NOMO-1 (cell line): ENCODE results near the gene NUP133.

ENCODE experiments used
- DNase-seq, 2 experiments: peaks; one replicate each; lab custom pipeline; 2025; ENCODE audit not compliant: unreplicated experiment in 2 of 2; lab: John Stamatoyannopoulos, UW

NUP133 gene

GRCh38 chr1:229452956-229453801, 55.0 kb downstream of the NUP133 start:
- DNase-seq: no peak

GRCh38 chr1:229448845-229449244, 59.3 kb downstream of the NUP133 start:
- DNase-seq: no peak

DNA sequence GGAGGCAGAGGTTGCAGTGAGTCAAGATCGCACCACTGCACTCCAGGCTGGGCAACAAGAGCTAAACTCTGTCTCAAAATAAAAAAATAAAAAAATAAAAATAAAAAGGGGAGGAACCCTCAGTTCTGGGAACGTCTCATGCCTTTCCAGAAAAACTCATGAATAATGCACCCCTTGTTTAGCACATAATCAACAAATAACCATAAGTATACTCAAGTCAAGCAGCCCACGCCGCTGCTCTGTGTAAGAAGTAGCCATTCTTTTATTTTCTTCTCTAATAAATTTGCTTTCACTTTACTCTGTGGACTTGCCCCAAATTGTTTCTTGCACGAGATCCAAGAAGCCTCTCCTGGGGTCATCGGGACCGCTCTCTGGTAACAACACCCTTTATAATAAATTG, 59.8 kb downstream of the NUP133 start:
- DNase-seq: no peak

DNA sequence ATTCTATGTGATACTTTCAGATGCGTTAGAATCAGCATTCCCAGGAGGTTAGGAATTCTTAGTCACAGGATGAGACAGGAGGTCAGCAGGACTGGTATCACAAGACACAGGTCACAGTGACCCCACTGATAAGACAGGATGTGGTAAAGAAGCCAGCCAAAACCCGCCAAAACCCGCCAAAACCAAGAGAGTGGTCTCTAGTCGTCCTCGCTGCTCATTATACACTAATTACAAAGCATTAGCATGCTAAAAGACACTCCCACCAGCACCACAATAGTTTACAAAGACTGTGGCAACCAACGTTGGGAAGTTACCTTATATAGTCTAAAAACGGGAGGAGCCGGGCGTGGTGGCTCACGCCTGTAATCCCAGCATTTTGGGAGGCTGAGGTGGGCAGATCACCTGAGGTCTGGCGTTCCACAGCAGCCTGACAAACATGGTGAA, 60.3 kb downstream of the NUP133 start:
- no peak for DNase-seq

DNA sequence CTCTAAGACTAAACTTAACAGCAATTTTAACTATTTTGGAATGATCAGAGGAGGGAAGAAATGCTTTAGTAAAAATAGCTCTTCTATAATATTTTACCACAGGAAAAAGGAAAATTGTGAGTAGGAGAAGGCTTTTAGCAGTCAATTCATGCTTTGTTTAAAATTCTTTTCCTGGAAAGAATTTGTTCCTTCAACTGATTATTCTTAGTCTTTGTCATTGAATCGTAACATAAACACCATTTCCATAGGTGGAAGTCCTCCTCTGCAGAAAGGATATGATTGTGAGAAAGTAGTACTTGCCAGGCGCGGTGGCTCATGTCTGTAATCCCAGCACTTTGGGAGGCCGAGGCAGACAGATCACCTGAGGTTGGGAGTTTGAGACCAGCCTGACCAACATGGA, 62.3 kb downstream of the NUP133 start:
- no peak for DNase-seq

GRCh38 chr1:229440851-229441537, 67.1 kb downstream of the NUP133 start:
- no peak for DNase-seq

DNA sequence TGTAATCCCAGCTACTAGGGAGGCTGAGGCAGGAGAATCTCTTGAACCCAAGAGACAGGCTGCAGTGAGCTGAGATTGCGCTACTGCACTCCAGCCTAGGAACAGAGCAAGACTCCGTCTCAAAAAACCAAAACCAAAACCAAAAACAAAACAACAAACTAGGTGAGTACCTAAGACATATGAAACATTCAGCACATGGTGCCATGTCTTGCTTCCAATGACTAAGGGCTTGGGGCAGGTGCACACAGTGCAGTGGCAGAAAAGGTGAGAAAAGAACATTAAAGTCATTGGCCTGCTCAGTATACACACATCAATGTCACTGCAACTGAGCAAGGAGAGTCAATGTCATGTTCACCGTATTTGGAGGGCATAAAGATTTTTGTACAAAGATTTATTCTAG, 70.1 kb downstream of the NUP133 start:
- DNase-seq: no peak

DNA sequence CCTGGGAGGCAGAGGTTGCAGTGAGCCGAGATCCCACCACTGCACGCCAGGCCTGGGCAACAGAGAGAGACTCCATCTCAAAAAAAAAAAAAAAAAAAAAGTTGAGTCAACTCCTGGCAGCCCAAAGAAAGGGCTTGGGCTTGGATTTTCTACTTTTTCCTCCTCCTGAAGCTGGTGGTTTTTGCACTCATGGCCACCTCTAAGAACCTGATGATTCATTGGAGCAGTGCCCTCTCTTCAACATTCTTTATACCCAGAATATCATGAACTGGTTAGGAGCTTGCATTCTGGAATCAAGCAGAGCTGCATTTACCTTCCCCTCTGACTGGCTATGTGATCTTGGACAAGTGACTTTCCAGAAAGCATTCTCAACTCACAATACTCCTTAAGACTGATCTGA, 70.7 kb downstream of the NUP133 start:
- no peak for DNase-seq

GRCh38 chr1:229436201-229436600, 71.9 kb downstream of the NUP133 start:
- no peak for DNase-seq

DNA sequence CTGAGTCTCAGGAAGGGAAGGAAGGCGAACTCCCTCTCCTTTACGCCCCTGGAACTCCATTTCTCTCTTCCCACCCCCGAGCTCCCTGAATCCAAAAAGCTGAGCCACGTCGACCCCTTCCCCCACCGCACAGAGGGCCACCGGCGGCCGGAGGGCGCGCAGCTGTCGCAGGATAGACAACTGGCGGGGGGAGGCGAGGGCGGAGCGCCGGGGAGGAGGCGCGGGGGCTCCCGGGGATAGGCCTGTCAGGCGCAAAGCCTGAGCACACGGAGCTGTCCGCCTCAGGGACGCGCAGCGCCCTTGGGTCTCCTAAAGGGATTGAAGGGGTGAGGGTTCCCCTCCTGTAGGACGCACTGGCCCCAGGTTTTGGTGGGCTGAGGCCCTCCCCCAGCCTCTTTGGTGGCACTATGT, 73.5 kb downstream of the NUP133 start:
- no peak for DNase-seq

- DNase-seq: no peak
Measured at GRCh38 chr1:229434005-229434640, 74.0 kb downstream of the NUP133 start, which contains the start of gene ACTA1. ACTA1 (minus strand) TSS chr1:229434094; CDS start chr1:229433115, 979 bp downstream.

GRCh38 chr1:229433364-229434004, 74.7 kb downstream of the NUP133 start:
- DNase-seq: no peak

GRCh38 chr1:229432905-229433304, 75.2 kb downstream of the NUP133 start:
- DNase-seq: no peak

DNA sequence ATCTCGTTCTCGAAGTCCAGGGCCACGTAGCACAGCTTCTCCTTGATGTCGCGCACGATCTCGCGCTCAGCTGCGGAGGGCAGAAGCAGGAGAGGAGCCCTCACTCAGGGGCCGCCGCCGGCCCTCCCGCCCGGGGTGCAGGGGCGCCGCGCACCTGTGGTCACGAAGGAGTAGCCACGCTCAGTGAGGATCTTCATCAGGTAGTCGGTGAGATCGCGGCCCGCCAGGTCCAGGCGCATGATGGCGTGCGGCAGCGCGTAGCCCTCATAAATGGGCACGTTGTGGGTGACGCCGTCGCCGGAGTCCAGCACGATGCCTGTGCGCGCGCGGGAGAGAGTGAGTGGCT, 76.1 kb downstream of the NUP133 start:
- no peak for DNase-seq

DNA sequence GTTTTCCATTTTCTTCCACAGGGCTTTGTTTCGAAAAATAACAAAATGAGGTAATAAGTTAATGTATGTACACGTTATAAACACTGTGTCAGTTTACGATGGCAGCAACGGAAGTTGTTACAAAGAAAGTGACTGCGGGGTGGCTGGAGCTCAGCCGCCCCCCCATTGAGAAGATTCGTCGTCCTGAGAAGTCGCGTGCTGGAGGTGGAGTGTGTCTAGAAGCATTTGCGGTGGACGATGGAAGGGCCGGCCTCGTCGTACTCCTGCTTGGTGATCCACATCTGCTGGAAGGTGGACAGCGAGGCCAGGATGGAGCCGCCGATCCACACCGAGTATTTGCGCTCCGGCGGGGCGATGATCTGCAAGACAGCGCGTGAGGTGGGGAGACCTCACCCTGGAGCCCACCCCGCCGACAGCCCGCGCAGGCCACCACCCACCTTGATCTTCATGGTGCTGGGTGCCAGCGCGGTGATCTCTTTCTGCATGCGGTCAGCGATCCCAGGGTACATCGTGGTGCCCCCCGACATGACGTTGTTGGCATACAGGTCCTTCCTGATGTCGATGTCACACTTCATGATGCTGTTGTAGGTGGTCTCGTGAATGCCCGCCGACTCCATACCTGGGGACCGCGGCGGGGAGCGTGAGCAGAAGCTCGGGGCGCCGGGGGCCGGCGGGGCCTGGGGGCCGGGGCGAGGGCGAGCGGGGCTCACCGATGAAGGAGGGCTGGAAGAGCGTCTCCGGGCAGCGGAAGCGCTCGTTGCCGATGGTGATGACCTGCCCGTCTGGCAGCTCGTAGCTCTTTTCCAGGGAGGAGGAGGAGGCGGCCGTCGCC, 76.6 kb downstream of the NUP133 start:
- DNase-seq: no peak

DNA sequence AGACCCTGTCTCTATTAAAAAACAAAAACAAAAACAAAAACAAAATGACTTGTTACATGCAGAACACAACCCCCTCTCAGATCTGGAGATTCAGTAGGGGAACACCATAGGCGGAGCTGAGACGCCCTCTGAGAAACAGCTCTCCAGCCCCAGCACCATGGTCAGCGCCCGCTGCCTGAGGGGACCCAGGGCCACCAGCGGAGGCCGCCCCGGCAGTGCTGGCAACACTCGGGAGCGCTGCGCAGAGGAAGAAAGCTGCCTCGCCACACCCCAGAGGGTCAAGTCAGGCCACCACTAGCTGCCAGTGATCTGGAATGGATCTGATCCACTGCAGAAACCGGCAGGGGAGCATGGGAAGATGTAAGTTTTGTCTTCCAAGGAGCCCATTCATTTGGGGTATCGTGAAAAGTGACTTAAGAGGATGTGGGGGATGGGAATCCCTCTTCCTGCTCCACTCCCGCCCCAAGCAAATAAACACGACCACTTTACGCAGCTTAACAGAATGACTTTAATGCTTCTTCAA, 77.3 kb downstream of the NUP133 start:
- peak in 1 of 2 experiments; percentile 3 for DNase-seq

- DNase-seq: no peak
Measured at GRCh38 chr1:229428256-229428655, 79.9 kb downstream of the NUP133 start.

DNA sequence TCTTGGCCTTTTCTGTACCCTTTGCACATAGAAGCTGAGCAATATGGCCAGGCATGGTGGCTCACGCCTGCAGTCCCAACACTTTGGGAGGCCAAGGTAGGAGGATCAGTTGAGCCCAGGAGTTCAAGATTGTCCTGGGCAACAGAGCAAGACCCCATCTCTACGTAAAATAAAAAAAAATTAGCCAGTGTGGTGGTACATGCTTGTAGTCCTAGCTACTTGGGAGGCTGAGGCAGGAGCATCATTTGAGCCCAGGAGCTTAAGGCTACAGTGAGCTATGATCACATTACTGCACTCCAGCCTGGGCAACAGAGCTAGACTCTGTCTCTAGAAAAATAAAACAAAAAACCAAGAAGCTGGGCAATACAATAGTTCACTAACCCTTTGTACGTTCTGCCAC, 80.6 kb downstream of the NUP133 start:
- DNase-seq: no peak

DNA sequence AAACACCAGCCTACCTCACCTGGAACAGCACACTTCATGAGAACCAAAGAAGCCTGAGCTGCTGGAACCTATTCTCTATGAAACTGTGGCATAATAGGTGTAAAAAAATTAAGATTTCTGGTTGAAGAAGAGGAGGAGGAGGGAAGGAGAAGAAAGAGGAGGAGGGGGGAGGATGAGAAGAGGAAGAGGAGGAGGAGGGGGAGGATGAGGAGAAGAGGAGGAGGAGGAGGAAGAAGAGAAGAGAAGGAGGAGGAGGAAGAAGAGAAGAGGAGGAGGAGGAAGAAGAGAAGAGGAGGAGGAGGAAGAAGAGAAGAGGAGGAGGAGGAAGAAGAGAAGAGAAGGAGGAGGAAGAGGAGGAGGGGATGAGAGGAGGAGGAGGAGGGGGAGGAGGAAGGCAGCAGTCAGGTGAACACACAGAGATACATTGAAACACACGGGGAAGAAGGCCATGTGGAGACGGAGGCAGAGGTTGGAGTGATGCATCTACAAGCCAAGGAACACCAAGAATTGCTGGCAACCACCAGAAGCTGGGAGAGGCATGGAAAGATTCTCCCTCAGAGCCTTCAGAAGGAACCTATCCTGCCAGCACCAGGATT, 82.5 kb downstream of the NUP133 start:
- no peak for DNase-seq

DNA sequence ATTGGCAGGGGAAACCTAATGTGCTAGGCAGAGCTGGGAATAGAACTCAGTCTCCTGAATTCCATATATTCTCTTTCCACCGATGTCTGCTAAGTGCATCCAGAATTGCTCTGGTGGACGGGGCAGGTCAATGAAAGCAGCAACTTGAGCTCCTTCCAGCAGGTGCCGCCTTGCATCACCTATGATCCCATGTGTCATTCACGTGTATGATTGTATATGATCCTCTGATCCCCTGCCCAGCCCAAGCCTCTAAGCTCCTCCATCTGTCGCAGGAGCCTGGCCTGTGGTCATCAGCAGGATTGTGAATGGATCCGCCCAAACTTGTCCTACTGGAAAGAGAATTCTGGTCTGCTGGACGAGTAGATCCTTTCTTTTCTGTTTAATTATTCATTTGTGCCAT, 87.4 kb downstream of the NUP133 start:
- no peak for DNase-seq
